K562 (cell line): ENCODE measurements around the gene AGT.

Source experiments
- HLTF ChIP-seq: fragments of 450-650 bp; IDR thresholded peaks from 2 replicates; pipeline ENCODE4 v1.6.1; 2016
- MAX ChIP-seq: sonication (generic); formaldehyde crosslinking; IDR thresholded peaks from 2 replicates; pipeline ENCODE4 v1.9.0; 2022; ENCODE audit warnings: mild to moderate bottlenecking, missing genetic modification reagents
- MYC ChIP-seq, 2 experiments: fragments of 250-450 bp in 1 of 2; sonication (Bioruptor Pico) in 1 of 2; IDR thresholded peaks; 2 replicates each; pipeline versions ENCODE4 v1.5.1 to v1.6.1; 2012 to 2021; ENCODE audit warnings: low read depth in 2 of 2, borderline replicate concordance in 1 of 2, improper control_type of control experiment in 1 of 2, low read length in 1 of 2, mild to moderate bottlenecking in 1 of 2, moderate library complexity in 1 of 2
- PHF21A ChIP-seq: fragments of 450-650 bp; IDR thresholded peaks from 2 replicates; pipeline ENCODE4 v1.6.1; 2017; ENCODE audit warnings: low read depth, borderline replicate concordance
- POLR2A ChIP-seq: fragments of 450-650 bp; conservative IDR thresholded peaks from 2 replicates; pipeline ENCODE4 v1.6.1; 2016
- RCOR1 ChIP-seq, 2 experiments: IDR thresholded peaks; 2 replicates each; pipeline ENCODE4 v1.6.1; 2012; ENCODE audit warnings: low read depth in 2 of 2, low read length in 2 of 2, borderline replicate concordance in 1 of 2, improper control_type of control experiment in 1 of 2
- SAP30 ChIP-seq: fragments of 200-600 bp; sonication (generic); IDR thresholded peaks from 2 replicates; pipeline ENCODE4 v1.6.1; 2012; ENCODE audit warnings: borderline replicate concordance, low read depth, mild to moderate bottlenecking, moderate library complexity, low read length, control low read depth, inconsistent platforms; ENCODE audit not compliant: insufficient read depth, poor library complexity, severe bottlenecking
- SP1 ChIP-seq: sonication (generic); formaldehyde crosslinking; IDR thresholded peaks from 2 replicates; pipeline ENCODE4 v1.8.1; 2022; ENCODE audit warnings: mild to moderate bottlenecking, missing genetic modification reagents
- TCF7L2 ChIP-seq: fragments of 150-350 bp; IDR thresholded peaks from 2 replicates; pipeline ENCODE4 v1.6.1; 2016; ENCODE audit warnings: low read depth, mild to moderate bottlenecking, low read length, moderate library complexity
- THAP7 ChIP-seq: fragments of 250-450 bp; sonication (Bioruptor Pico); IDR thresholded peaks from 2 replicates; pipeline ENCODE4 v1.5.0; 2021
- TOE1 ChIP-seq, 2 experiments: fragments of 450-650 bp in 1 of 2; sonication (generic) in 1 of 2; formaldehyde crosslinking in 1 of 2; IDR thresholded peaks; 2 replicates each; pipeline versions ENCODE4 v1.7.1 to v1.8.0; 2016 to 2022; ENCODE audit warnings: borderline replicate concordance in 2 of 2, mild to moderate bottlenecking in 2 of 2, antibody characterized with exemption in 1 of 2, inconsistent platforms in 1 of 2, low read depth in 1 of 2, missing genetic modification reagents in 1 of 2, moderate library complexity in 1 of 2
- TRIM25 ChIP-seq: fragments of 450-650 bp; IDR thresholded peaks from 2 replicates; pipeline ENCODE4 v1.7.0; 2016; ENCODE audit warnings: borderline replicate concordance
- ZBED1 ChIP-seq: IDR thresholded peaks from 2 replicates; pipeline ENCODE4 v1.6.1; 2014
- ZNF354B ChIP-seq: fragments of 250-450 bp; sonication (Bioruptor Pico); IDR thresholded peaks from 2 replicates; pipeline ENCODE4 v1.4.0; 2020

- no peak for TF ChIP-seq TOE1 (IDR thresholded peaks at IDR 0.05; ENCODE audit: borderline replicate concordance)
- TF ChIP-seq TOE1 (CRISPR knock-in tag; IDR thresholded peaks at IDR 0.05; ENCODE audit: borderline replicate concordance, low read depth): no peak
- no peak for TF ChIP-seq TCF7L2
- TF ChIP-seq SAP30: no peak
- no peak for TF ChIP-seq POLR2A
- TF ChIP-seq RCOR1 (IDR thresholded peaks at IDR 0.05; ENCODE audit: borderline replicate concordance in 1 of 2, low read depth in 2 of 2, low read length in 2 of 2): no peak
- TF ChIP-seq ZBED1: no peak
- no peak for TF ChIP-seq THAP7 (CRISPR knock-in tag)
- no peak for TF ChIP-seq PHF21A
- TF ChIP-seq MAX (CRISPR knock-in tag): no peak
- no peak for TF ChIP-seq SP1 (CRISPR knock-in tag)
- TF ChIP-seq MYC (IDR thresholded peaks at IDR 0.05; ENCODE audit: low read depth, low read length): no peak
- TF ChIP-seq MYC (CRISPR knock-in tag; IDR thresholded peaks at IDR 0.05; ENCODE audit: borderline replicate concordance, low read depth): no peak
- TF ChIP-seq ZNF354B (CRISPR knock-in tag): no peak
- TF ChIP-seq TRIM25: no peak
- TF ChIP-seq HLTF: no peak
These were observed 44.9 kb upstream of the AGT start for GRCh38 chr1:230758709-230759368.
